IMR-90 (cell line): ENCODE data around the gene MAGI1. TPM values are rescaled to one million over a fixed set of nuclear protein-coding genes. Genes with fewer than 3 reads are reported as not detected.

Source experiments
- ATAC-seq: fragments of 200-7000 bp; cut with Tn5 transposase; 2 replicates; pipeline ENCODE4 v1.9.1; 2020; ENCODE audit warnings: low read depth, mild to moderate bottlenecking, moderate library complexity
- BruUV-seq: library from RNA; stranded (reverse); fragments of 400-500 nt; replicated peaks from 2 replicates; lab custom pipeline; 2021; lab: Mats Ljungman, UMichigan
- CTCF ChIA-PET: fragments of 300-600 bp; formaldehyde crosslinking; extraction: SDS; loops from one replicate; lab custom pipeline; 2021; ENCODE audit warnings: antibody characterized with exemption; lab: Yijun Ruan, JAX
- POLR2A ChIA-PET: fragments of 300-600 bp; sonication (Branson Sonifier 250); formaldehyde crosslinking; loops from one replicate; lab custom pipeline; 2022; ENCODE audit warnings: antibody characterized with exemption; ENCODE audit not compliant: unreplicated experiment; lab: Charles Lee
- DNase-seq: peaks from one replicate; pipeline ENCODE4 v3.0.0; 2013
- H2AFZ ChIP-seq: replicated peaks from 2 replicates; pipeline ENCODE3; 2013; ENCODE audit warnings: low read length, mild to moderate bottlenecking; ENCODE audit not compliant: poor library complexity
- H2AK5ac ChIP-seq: 2 replicates; pipeline ENCODE4 v1.6.1; 2013; ENCODE audit warnings: low read depth, low read length, inconsistent platforms
- H2AK9ac ChIP-seq: replicated peaks from 2 replicates; pipeline ENCODE3; 2013; ENCODE audit warnings: mild to moderate bottlenecking, low read depth, low read length, moderate library complexity; ENCODE audit not compliant: poor library complexity
- H2BK120ac ChIP-seq: 2 replicates; pipeline ENCODE4 v1.6.1; 2013; ENCODE audit warnings: low read depth, low read length, inconsistent platforms
- H2BK15ac ChIP-seq: 3 replicates; pipeline ENCODE4 v1.6.1; 2013; ENCODE audit warnings: low read depth, low read length, inconsistent platforms
- H2BK20ac ChIP-seq: 2 replicates; pipeline ENCODE4 v1.6.1; 2013; ENCODE audit warnings: low read depth, mild to moderate bottlenecking, inconsistent platforms, low read length, moderate library complexity
- H2BK5ac ChIP-seq: 2 replicates; pipeline ENCODE4 v1.6.1; 2013; ENCODE audit warnings: mild to moderate bottlenecking, low read depth, low read length, inconsistent platforms; ENCODE audit not compliant: poor library complexity, severe bottlenecking
- H3K14ac ChIP-seq: replicated peaks from 2 replicates; pipeline ENCODE4 v1.6.1; 2013; ENCODE audit warnings: low read depth, low read length, inconsistent platforms
- H3K18ac ChIP-seq: 2 replicates; pipeline ENCODE4 v1.6.1; 2013; ENCODE audit warnings: low read depth, low read length, control low read depth
- H3K23ac ChIP-seq: 2 replicates; pipeline ENCODE4 v1.6.1; 2013; ENCODE audit warnings: low read depth, low read length, inconsistent platforms
- H3K27ac ChIP-seq: 2 replicates; pipeline ENCODE4 v1.5.1; 2013; ENCODE audit warnings: mild to moderate bottlenecking, control low read depth, low read length; ENCODE audit not compliant: insufficient read depth
- H3K27me3 ChIP-seq: 2 replicates; pipeline ENCODE4 v1.6.1; 2013; ENCODE audit warnings: low read length; ENCODE audit not compliant: control insufficient read depth, insufficient read depth
- H3K36me3 ChIP-seq: 2 replicates; pipeline ENCODE4 v1.6.1; 2013; ENCODE audit warnings: low read length, mixed read lengths; ENCODE audit not compliant: control insufficient read depth, insufficient read depth
- H3K4ac ChIP-seq: 2 replicates; pipeline ENCODE4 v1.6.1; 2013; ENCODE audit warnings: low read depth, low read length, inconsistent platforms
- H3K4me1 ChIP-seq: 2 replicates; pipeline ENCODE4 v1.6.1; 2013; ENCODE audit warnings: low read length, mixed read lengths; ENCODE audit not compliant: control insufficient read depth, insufficient read depth
- H3K4me2 ChIP-seq: 2 replicates; pipeline ENCODE4 v1.6.1; 2013; ENCODE audit warnings: low read depth, mild to moderate bottlenecking, control low read depth, low read length, moderate library complexity
- H3K4me3 ChIP-seq: 2 replicates; pipeline ENCODE4 v1.5.1; 2013; ENCODE audit warnings: low read depth, mild to moderate bottlenecking, control low read depth, low read length, moderate library complexity; ENCODE audit not compliant: insufficient read depth
- H3K56ac ChIP-seq: 2 replicates; pipeline ENCODE4 v1.6.1; 2013; ENCODE audit warnings: low read length, inconsistent platforms; ENCODE audit not compliant: insufficient read depth; ENCODE audit errors: extremely low read depth
- H3K79me1 ChIP-seq, 2 experiments: 2 replicates each; pipeline ENCODE4 v1.6.1; 2013; ENCODE audit warnings: low read length in 2 of 2, inconsistent platforms in 1 of 2, low read depth in 1 of 2
- H3K9ac ChIP-seq: 2 replicates; pipeline ENCODE4 v1.6.1; 2013; ENCODE audit warnings: low read depth, low read length, control low read depth
- H3K9me1 ChIP-seq: 2 replicates; pipeline ENCODE4 v1.6.1; 2013; ENCODE audit warnings: low read length, inconsistent platforms; ENCODE audit not compliant: insufficient read depth
- H3K9me3 ChIP-seq: 2 replicates; pipeline ENCODE4 v1.6.1; 2013; ENCODE audit warnings: low read length; ENCODE audit not compliant: control insufficient read depth, insufficient read depth
- H4K20me1 ChIP-seq: 2 replicates; pipeline ENCODE4 v1.6.1; 2013; ENCODE audit warnings: low read length, inconsistent platforms; ENCODE audit not compliant: insufficient read depth
- H4K5ac ChIP-seq: 2 replicates; pipeline ENCODE4 v1.6.1; 2013; ENCODE audit warnings: mild to moderate bottlenecking, low read depth, low read length, control low read depth
- H4K8ac ChIP-seq, 2 experiments: 2 replicates each; pipeline ENCODE4 v1.6.1; 2013; ENCODE audit warnings: low read depth in 2 of 2, low read length in 2 of 2, control low read depth in 1 of 2, inconsistent platforms in 1 of 2
- H4K91ac ChIP-seq: 2 replicates; pipeline ENCODE4 v1.6.1; 2013; ENCODE audit warnings: low read depth, low read length, inconsistent platforms; ENCODE audit not compliant: insufficient read depth
- CHD1 ChIP-seq: IDR thresholded peaks from 2 replicates; pipeline ENCODE4 v1.6.1; 2012; ENCODE audit warnings: low read depth, low read length, improper control_type of control experiment
- WGBS, 2 experiments: methylation state at CpG; one replicate each; pipeline versions ENCODE4 v1.1.5 to v1.1.7; 2013; ENCODE audit warnings: missing lambda C conversion rate in 2 of 2; ENCODE audit not compliant: insufficient read length in 1 of 2; ENCODE audit errors: extremely low coverage in 2 of 2; 5-methylcytosine and 5-hydroxymethylcytosine counted together
- dilution Hi-C: fragments of 300-500 bp; cut with HindIII; formaldehyde crosslinking; loops from one replicate; pipeline ENCODE4 v1.14.3; 2018; ENCODE audit warnings: low sequenced_read_pairs; ENCODE audit not compliant: unreplicated experiment
- in situ Hi-C: fragments of 300-500 bp; cut with MboI; formaldehyde crosslinking; loops from 3 replicates; pipeline ENCODE4 v1.14.3; 2019; ENCODE audit warnings: low sequenced_read_pairs, inconsistent platforms, mixed read lengths
- intact Hi-C: fragments of 100-400 bp; cut with micrococcal nuclease; formaldehyde crosslinking; loops from 2 replicates; pipeline ENCODE4 v1.10.0; 2022
- polyA plus RNA-seq, 3 experiments: library from polyadenylated mRNA; depleted of rRNA; stranded (reverse); fragments of >200 nt; gene quantifications; 2 replicates each; pipeline ENCODE4 v1.2.3, GENCODE V29; 2012; ENCODE audit warnings: low replicate concordance in 1 of 3
- total RNA-seq: library from RNA; depleted of rRNA; stranded (reverse); fragments of >200 nt; gene quantifications from 2 replicates; pipeline ENCODE4 v1.2.3, GENCODE V29; 2012
- TF ChIP-seq, protein P1 (sequence below): fragments of 150-350 bp; IDR thresholded peaks from 2 replicates; pipeline ENCODE4 v1.6.1; 2017; ENCODE audit warnings: mild to moderate bottlenecking, antibody characterized with exemption, low read length, low read depth

Gene MAGI1
- total and polyA plus RNA-seq, 2 of the 4 experiments (the other 2 are of a cell fraction) = 14.5 to 24.2 TPM

DNA sequence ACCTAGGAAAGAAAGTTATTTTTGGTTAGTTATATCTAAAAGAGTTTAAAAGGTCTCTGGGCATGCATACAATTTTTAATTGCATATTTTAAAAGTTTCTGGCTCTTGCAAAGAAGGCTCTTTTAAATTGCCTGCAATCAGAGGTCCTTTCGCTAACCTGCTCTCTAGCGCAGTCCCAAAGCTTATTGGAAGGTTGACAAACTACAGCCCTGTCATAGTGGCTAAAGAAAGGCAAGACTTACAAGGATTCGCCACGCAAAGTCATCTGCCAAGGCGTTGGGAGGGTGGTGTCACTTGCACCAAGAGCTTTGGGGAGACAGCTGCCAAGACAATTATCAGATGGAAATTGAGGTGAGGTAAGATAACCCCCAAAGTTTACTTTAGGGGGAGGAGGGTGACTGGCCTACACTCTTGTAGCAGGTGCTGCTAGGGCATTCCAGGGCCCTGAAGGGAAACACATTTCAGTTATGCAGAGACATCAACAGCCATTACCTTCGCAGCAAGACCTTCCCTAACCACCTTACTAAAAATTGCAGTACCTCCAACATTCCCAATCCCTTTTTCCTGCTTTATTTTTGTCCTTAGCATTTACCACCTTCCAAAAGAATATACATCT is 606.2 kb downstream of the MAGI1 start:
- no peak for ATAC-seq
- no peak overlapping the region for H3K4me2 ChIP-seq
- no peak overlapping the region for H3K14ac ChIP-seq
- no peak overlapping the region for H4K5ac ChIP-seq
- in situ Hi-C loops (loop anchor here (10.0 to 25.0 kb wide), 2 partner anchors 242 to 755 kb away; no protein-coding TSS in a partner anchor), intact Hi-C loops (no loop called here), dilution Hi-C loops (no loop called here)
- H3K27me3 ChIP-seq = no peaks in the 10 kb centered on the region
- H2BK20ac ChIP-seq = no peak overlapping the region
- H2BK15ac ChIP-seq = no peak overlapping the region
- no peak overlapping the region for H2AFZ ChIP-seq
- H3K4me1 ChIP-seq = no peaks in the 10 kb centered on the region
- no TSS peak for BruUV-seq
- H4K20me1 ChIP-seq = no peaks in the 10 kb centered on the region; the same call in 1 of the 2 replicates
- no peak overlapping the region for H4K8ac ChIP-seq
- H2BK5ac ChIP-seq = no peak overlapping the region
- H3K36me3 ChIP-seq = peaks cover 12% of the 10 kb centered on the region
- no peaks in the 10 kb centered on the region for H3K9me1 ChIP-seq
- no peak overlapping the region for H2BK120ac ChIP-seq
- 100% methylated on average over 2 of the region's 6 CpGs; no CpG with 5 or more reads in 1 of the 2 experiments for WGBS, 2 experiments
- H3K56ac ChIP-seq = no peak overlapping the region
- ChIA-PET POLR2A (no interaction called here), CTCF (interaction anchor here (1.1 kb wide), 1 partner anchor 899 kb away, joined by 3 read pairs; no protein-coding TSS in a partner anchor)
- no peak for DNase-seq
- no peak overlapping the region for H3K4ac ChIP-seq
- no peak overlapping the region for H3K23ac ChIP-seq
- no peaks in the 10 kb centered on the region; a peak in 1 of 4 replicates for H3K79me1 ChIP-seq
- no peak for TF ChIP-seq CHD1
- TF ChIP-seq, protein P1, sequence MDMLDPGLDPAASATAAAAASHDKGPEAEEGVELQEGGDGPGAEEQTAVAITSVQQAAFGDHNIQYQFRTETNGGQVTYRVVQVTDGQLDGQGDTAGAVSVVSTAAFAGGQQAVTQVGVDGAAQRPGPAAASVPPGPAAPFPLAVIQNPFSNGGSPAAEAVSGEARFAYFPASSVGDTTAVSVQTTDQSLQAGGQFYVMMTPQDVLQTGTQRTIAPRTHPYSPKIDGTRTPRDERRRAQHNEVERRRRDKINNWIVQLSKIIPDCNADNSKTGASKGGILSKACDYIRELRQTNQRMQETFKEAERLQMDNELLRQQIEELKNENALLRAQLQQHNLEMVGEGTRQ = no peak
- no peak overlapping the region for H3K27ac ChIP-seq
- H3K9ac ChIP-seq = no peak overlapping the region
- no peak overlapping the region for H2AK9ac ChIP-seq
- H3K9me3 ChIP-seq = no peaks in the 10 kb centered on the region
- H3K4me3 ChIP-seq = no peak overlapping the region
- H4K91ac ChIP-seq = no peak overlapping the region
- no peak overlapping the region for H3K18ac ChIP-seq
- H2AK5ac ChIP-seq = no peak overlapping the region
